Midbrain (tissue), 1 donor: Measurements from ENCODE around the gene PRR18.

ENCODE experiments used
- DNase-seq: peaks from one replicate; lab custom pipeline; 2025; lab: John Stamatoyannopoulos, UW

Gene PRR18

GRCh38 chr6:166305562-166306117 is 2.6 kb downstream of the PRR18 start:
- DNase-seq, result peak; percentile 77

DNA sequence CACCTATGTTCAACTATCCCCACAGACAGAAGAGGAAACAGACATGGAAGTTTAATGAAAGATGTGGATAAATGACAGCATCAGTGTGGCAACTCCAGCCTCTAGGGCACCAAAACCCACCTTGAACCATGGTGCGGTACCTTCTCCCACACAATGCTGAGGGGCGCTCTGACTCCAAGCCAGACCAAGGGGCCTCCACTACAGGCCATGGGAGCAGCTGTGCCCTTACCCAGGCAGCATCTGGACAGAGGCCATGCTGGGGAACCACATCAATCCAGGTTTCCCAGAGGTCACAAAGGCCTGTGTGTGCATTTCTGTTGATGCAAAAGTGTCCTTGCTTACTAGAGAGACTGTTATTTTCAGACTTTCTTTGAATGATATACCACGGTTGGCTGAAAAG is 4.1 kb downstream of the PRR18 start:
- no peak for DNase-seq

DNA sequence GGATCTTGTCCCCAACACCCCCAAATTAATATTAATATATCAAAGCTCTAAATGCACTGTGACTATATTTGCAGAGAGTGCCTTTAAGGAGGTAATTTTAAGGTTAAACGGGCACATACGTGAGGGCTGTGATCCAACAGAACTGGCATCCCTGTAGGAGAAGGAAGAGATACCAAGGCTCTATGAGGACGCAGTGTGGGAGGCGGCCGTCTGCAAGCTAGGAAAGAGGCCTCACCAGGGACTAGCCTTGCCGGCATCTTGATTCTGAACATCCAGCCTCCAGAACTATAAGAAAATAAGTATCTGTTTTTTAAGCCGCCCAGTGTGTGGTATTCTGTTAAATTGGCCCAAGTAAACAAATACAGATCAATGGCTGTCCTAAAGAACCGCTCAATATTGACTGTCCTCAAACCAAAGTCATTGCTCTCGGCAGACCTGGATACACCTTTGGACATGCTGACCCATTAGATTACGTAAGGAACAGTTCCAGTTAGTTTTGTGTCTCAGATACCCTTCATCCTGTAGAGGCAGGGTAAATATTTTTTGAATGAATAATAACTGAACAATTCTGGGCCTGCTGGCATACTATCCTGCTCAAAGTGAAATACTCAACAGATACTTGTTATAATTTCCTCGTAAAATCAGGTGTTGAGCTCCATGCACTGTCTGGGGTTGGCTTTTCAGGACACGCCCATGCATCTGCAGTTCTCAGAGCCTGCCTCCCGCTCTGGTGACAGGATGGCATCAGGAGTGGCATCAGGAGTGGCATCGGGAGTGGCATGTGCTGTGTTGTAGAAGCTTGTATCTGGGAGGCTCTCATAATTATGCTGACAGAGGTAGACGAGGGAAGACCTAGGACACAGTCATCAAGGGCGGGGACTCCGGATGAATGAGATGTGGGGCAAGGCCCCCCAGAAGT is 6.3 kb downstream of the PRR18 start:
- DNase-seq, result no peak

GRCh38 chr6:166300357-166300987 is 7.7 kb downstream of the PRR18 start:
- no peak for DNase-seq

- peak; percentile 90 for DNase-seq
These were observed 10.6 kb downstream of the PRR18 start for GRCh38 chr6:166297606-166298005.

- DNase-seq, result peak; percentile 72
These were observed 11.9 kb downstream of the PRR18 start for GRCh38 chr6:166296035-166296883.

DNA sequence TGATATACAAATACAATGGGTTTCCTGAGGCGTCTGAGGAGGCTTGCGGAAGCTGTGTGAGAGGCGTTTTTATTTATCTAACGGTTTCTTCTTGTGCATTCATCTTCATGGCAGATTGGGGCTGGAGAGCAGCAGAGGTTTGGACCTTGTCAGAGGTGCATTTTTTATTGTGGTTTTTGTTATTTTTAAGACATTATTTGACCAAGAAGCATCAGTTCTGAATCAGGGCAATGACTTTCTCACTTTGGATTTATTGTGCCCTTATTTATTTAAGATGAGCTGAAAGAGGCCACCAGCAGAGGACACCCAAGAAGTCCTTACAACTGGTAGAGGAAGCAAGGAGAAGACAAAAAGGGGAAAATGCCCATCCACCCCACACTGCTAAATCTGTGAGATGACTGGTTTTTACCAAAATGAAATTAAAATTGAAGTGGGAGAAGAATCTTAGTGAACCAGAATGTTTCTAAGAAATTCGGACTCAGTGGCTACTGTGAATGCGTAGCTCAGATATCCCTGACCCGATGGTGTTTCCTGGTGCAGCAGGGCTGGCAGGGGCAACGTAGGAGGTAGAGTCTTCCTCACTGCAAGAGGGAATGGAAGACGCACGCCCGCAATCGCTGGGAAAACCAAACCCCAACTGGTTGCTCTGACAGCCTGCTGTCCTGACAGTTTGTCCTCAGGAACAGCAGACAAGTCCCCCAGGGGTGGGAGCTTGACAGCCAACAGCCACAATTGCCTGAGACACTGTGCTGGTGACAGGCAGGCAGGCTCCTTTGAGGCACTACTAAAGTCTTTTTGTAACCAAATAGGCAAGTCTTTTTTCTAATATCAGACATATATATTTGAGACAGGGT is 14.2 kb downstream of the PRR18 start:
- peak; percentile 37 for DNase-seq

DNA sequence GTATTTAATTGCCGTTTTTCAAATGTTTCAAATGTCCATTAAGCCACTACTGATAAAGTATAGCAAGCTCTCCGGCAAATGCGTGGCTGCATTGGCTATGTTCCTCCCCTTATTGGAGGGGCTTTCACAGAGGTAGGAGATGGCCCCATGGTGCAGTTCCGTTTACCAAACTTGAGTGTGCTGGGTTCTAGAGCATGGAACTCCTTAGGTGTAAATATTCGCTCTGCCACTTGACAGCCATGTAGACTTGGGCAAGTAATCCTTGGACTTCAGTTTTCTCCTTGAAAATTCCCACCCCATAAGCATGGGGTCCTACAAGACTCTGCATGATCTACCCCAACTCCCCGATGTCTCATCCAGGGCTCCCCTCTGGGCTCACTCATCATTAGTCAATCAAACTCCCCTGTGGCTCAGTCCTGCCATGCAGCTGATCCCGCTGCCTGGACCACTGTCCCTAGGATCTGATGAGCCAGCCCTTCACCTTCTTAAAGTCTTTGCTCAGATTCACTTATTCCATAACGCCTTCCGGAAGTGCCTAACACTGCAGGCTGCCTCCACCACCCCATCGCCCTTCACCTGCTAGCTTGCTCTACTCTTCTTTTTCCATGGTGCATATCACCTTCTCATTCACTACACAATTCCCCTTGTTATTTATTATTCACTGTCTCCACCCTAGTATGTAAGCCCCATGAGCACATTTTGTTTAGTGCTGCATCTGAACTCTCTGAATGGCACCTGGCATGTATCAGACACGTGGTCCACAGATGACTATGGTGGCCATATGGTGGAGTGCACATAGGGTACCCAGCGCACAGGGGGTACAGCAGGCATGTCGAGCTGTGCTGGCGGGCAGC is 18.8 kb downstream of the PRR18 start:
- DNase-seq, result no peak

GRCh38 chr6:166286839-166287271 is 21.3 kb downstream of the PRR18 start:
- no peak for DNase-seq

DNA sequence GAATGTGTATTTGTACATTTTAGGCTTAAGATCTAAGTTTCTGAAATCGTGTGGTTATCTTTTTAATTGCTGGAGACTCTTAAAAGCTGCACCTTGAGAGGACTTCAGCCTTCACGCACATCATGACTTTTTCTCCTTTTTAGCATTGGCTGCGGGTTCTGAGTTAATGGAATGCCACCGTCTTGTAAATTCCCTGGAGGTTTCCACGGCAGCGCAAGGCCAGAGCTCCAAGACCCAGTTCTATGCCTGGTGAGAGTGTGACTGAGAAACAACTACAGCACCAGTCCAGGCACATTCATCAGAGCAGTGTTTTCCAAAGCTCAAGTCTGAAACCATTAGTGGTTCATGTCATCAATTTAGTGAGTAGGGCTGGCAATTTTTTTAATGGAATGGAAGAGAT is 23.0 kb downstream of the PRR18 start:
- DNase-seq, result no peak

- DNase-seq, result no peak
These were observed 23.6 kb downstream of the PRR18 start for GRCh38 chr6:166284640-166285039.

DNA sequence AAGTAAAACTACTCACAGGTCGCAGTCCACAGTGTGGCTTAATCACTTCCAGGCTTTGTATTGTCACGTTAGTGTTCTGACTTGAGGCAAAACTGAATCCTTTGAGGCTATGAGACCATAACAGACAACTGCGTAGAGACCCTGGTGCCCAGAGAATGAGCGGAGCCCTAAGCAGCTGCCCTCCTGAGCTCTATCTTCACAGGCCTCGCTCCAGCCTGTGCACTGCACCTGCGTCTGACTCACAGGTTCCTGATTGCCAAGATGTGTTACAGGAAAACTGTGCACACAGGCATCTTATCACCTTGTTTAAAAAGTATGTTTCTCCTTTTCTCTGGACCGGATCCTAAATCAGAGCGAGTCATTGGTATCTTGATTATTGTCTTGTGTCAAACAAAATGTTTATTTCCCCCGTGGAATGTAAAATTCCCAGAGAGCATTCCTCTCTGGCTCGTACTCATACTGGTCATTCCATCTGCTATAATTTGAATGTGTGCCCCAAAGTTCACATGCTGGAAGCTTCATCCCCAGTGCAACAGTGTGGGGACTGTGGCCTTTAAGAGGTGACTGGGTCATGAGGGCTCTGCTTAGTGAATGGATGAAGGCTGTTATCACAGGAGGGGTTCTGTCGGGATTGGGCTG is 25.7 kb downstream of the PRR18 start:
- DNase-seq, result no peak

DNA sequence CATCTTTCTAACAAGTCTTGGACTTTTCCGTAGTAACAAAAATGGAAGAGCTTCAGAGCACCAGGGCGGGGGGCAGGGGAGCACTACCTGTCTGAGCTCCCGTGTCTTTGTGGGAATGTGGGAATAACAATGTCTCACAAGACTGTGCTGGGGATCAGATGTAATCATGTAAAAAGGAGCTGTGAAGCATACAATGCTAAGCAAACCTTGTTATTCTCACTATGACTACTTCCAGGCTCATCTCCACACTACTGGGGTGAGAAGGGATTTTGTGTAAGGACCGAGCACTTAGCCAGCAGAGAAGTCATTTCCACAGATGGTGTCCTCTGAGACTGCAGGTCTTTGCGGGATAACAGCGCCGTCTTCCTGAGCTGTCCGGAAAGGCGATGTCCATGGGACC is 27.1 kb downstream of the PRR18 start:
- no peak for DNase-seq

DNA sequence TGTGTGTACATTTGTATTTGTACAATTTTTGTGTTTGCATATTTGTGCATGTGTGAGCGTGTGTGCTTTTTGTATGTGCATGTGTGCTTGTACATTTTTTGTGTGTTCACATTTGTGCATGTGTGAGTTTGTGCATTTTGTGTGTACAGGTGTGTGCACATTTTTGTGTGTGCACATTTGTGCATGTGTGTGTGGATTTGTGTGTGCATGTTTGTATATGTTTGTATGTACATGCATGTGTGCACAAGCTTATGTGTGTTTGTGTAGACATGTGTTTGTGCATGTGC is 28.9 kb downstream of the PRR18 start:
- DNase-seq, result no peak

GRCh38 chr6:166278579-166279392 is 29.4 kb downstream of the PRR18 start:
- DNase-seq, result no peak

DNA sequence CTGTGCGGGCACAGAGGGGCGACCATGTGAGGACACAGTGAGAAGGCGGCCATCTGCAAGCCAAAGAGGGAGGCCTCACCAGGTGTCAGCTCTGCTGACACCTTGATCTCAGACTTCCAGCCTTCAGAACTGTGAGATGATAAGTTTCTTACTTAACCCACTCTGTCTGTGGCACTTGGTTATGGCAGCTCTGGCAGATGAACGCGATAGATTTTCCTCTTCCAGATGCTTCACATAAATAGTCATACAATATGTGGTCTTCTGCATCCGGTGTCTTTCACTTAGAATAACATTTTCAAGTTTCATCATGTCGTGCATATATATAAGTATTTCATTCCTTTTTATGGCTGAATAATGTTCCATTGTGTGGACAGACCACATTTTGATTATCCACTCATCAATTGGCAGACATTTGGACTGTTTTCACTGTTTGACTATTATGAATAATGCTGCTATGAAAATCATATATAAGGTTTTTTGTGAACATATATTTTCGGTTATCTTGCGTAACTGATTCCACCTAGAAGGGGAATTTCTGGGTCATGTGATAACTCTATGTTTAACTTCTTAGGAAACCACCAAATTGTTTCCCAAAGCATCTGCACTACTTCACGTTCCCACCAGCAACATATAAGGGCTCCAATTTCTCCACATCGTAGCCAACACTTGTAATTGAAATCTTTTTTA is 30.2 kb downstream of the PRR18 start:
- no peak for DNase-seq

GRCh38 chr6:166277018-166277417 is 31.2 kb downstream of the PRR18 start:
- DNase-seq, result peak; percentile 87

DNA sequence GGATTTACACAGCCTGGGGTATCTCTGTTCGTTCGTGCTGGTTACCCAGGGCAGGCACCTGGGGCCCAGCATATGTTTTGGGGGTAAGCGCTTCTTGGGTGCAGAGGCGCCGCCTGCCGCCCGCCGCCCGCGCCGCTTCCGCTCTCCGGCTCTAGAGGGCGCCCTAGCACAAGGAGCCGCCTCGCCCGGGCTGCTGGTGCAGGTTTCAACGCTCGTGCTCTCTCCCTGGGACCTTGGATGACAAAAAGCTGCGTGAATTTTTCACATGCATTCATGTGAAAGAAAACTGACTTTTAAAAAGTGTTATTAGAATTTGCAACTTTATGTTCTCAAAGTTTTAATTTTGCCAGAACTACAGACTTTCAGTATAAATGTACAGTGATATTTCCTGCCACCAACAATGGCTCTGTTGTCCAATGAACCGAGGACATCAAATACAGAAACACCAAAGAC is 32.5 kb downstream of the PRR18 start:
- DNase-seq, result peak; percentile 82
